Activated CD4-positive, alpha-beta T cell treated with anti-CD3 and anti-CD28 coated beads, Interleukin-2, amount 10 ng/mL, durations not matched to agents 24 days and 14 days (primary cell): ENCODE results near the gene PLA2G3. TPM values are rescaled to one million over a fixed set of nuclear protein-coding genes. Genes with fewer than 3 reads are reported as not detected.
"Not testable (repeated sequence)": the region's sequence is repeated elsewhere in the genome, so short reads cannot be mapped to it uniquely, and the experiment has no call there.

Source experiments
- DNase-seq: peaks from one replicate; pipeline ENCODE4 v3.0.0; 2022
- H3K27ac Mint-ChIP-seq: one replicate; pipeline ENCODE4 v1.8.0; 2022; ENCODE audit warnings: mild to moderate bottlenecking, mixed read lengths
- H3K27me3 Mint-ChIP-seq: one replicate; pipeline ENCODE4 v1.8.0; 2022; ENCODE audit warnings: mixed read lengths
- H3K36me3 Mint-ChIP-seq: one replicate; pipeline ENCODE4 v1.8.0; 2022; ENCODE audit warnings: low read depth, mild to moderate bottlenecking, mixed read lengths
- H3K4me1 Mint-ChIP-seq: one replicate; pipeline ENCODE4 v1.8.0; 2021; ENCODE audit warnings: mixed read lengths
- H3K4me3 Mint-ChIP-seq: one replicate; pipeline ENCODE4 v1.8.0; 2022; ENCODE audit warnings: mild to moderate bottlenecking, moderate library complexity, mixed read lengths
- H3K9me3 Mint-ChIP-seq: one replicate; pipeline ENCODE4 v1.8.0; 2021; ENCODE audit warnings: mixed read lengths
- intact Hi-C: fragments of 100-400 bp; cut with micrococcal nuclease; formaldehyde crosslinking; loops from one replicate; pipeline ENCODE4 v1.15.1; 2023
- total RNA-seq: library from RNA; stranded (reverse); gene quantifications from 2 replicates; pipeline ENCODE4 v1.2.3, GENCODE V29; 2022

The PLA2G3 gene
- total RNA-seq, 1 donor from 2014 or later, result not detected

DNA sequence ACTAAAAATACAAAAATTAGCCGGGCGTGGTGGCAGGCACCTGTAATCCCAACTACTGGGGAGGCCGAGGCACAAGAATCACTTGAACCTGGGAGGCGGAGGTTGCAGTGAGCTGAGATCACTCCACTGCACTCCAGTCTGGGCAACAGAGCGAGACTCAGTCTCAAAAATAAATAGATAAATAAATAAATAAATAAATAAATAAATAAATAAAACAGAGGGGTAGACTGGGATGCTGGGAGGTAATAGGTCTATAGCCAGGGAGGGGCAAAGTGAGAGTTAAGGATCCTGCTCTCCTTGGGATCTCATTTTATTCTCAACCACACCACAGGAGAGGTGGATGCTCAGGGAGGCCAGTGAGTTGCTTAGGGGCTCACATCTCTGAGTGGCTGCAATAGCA lies 42.8 kb downstream of the PLA2G3 start:
- H3K27me3 Mint-ChIP-seq, H3K27ac Mint-ChIP-seq, H3K4me1 Mint-ChIP-seq, H3K4me3 Mint-ChIP-seq, DNase-seq, H3K36me3 Mint-ChIP-seq, H3K9me3 Mint-ChIP-seq, intact Hi-C loops: not testable (repeated sequence)

DNA sequence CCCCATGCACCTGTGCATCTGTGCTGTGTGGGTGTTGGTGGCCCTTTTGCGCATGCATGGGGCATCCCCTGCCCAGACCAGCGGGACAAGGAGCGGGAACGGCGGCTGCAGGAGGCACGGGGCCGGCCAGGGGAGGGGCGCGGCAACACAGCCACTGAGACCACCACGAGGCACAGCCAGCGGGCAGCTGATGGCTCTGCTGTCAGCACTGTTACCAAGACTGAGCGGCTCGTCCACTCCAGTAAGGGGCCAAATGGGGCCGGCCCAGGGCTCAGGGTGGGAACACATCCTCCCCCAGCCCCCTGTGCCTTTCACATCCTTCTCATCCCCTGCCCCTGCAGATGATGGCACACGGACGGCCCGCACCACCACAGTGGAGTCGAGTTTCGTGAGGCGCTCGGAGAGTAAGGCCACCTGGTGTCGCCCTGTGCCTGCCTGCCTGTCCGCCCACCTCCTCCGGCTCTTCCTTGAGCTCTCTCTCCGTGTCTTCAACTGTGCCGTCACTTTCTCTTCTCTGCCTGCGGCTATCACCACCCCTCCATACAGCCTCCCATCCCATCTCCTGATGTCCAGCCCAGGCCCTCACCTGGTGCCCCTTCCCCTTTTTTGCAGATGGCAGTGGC lies 43.5 kb downstream of the PLA2G3 start:
- H3K36me3 Mint-ChIP-seq, result peaks cover 4% of the 10 kb centered on the region
- intact Hi-C loops, result no loop called here

DNA sequence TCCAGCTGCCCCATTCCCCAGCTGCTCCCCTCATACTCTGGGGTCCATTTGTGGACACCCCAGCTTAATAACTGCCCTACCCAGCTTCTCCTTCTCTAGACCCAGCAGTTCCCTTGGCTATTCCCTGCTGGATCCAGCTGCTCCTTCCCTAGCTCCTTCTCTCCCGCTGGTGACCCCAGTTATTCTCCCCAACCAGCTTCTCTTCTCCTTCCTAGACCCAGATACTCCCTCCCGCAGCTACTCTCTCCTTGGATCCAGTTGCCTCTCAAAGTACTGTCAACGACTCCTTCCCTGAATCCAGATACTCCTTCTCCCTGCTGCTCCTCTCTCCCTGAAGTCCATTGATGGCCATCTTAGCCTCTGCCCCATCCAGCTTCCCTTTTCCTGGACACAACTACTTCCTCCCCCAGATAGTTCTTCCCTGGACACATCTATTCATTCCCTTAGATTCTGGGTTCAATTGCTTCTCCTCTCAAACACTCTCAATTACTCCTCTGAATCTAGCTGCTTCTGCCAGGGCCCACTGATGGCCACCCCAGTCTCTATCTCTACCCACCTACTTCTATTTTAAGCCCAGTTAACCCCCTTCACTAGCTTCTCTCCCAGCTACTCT lies 44.6 kb downstream of the PLA2G3 start:
- H3K27me3 Mint-ChIP-seq, result no peaks in the 10 kb centered on the region
- H3K36me3 Mint-ChIP-seq, result peaks cover 3% of the 10 kb centered on the region
- intact Hi-C loops, result no loop called here
- H3K27ac Mint-ChIP-seq, result no peak overlapping the region
- no peak for DNase-seq
- H3K4me3 Mint-ChIP-seq, result no peak overlapping the region
- no peaks in the 10 kb centered on the region for H3K9me3 Mint-ChIP-seq
- no peaks in the 10 kb centered on the region for H3K4me1 Mint-ChIP-seq

More for the DNA sequence above, 43.5 kb downstream of the PLA2G3 start:
- H3K27ac Mint-ChIP-seq, result no peak overlapping the region
- H3K4me3 Mint-ChIP-seq, result no peak overlapping the region
- H3K4me1 Mint-ChIP-seq, result no peaks in the 10 kb centered on the region
- no peaks in the 10 kb centered on the region for H3K9me3 Mint-ChIP-seq
- DNase-seq, result no peak
- no peaks in the 10 kb centered on the region for H3K27me3 Mint-ChIP-seq

DNA sequence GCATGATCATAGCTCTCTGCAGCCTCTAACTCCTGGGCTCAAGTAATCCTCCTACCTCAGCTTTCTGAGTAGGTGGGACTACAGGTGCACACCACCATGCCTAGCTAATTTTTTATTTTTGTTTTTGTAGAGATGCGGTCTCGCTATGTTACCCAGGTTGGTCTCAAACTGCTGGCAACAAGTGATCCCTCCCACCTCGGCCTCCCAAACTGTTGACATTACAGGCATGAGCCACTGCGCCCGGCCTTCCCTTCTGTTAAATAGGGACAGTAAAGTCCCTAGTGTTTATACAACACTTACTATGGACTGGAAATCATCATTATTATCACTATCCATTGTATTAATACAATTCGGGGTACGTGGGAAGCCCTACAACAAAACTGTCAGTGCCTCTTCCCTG lies 45.6 kb downstream of the PLA2G3 start:
- H3K4me1 Mint-ChIP-seq, result no peaks in the 10 kb centered on the region
- no peak overlapping the region for H3K4me3 Mint-ChIP-seq
- no peak overlapping the region for H3K27ac Mint-ChIP-seq

DNA sequence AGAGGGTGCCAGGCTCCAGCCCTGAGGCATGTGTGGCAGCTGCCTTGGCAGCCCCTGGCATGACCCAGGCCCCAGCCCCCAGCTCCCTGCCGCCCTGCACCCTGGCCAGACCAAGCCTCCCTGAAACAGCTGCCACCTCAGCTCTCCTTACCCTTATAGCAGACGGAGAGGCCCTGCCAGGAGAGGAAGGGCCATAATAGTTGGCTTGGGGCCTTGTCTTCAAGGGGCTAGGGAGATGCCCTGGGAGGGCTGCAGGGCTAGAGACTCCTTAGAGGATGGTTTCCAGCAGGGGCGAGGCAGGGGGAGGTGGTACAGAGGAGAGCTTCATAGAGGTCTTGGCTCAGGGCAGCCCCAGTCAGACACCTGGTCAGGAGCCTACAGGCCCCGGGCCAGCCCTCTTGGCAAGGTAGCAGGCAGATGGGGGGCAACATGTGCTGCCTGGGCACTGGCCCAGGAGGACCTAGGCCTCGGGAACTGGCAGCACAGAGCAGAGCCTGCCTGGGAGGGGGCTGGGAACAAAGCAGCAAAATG lies 46.2 kb downstream of the PLA2G3 start:
- Mint-ChIP-seq H3K4me1 (peaks cover under 1% of the 10 kb centered on the region), H3K9me3 (no peaks in the 10 kb centered on the region), H3K4me3 (no peak overlapping the region), H3K27ac (no peak overlapping the region), H3K27me3 (no peaks in the 10 kb centered on the region), H3K36me3 (peaks cover 3% of the 10 kb centered on the region)
- no peak for DNase-seq
- intact Hi-C loops, result no loop called here

More for the DNA sequence above, 45.6 kb downstream of the PLA2G3 start:
- Mint-ChIP-seq H3K9me3 (no peaks in the 10 kb centered on the region), H3K27me3 (no peaks in the 10 kb centered on the region), H3K36me3 (peaks cover 3% of the 10 kb centered on the region)
- intact Hi-C loops, result no loop called here
- no peak for DNase-seq

DNA sequence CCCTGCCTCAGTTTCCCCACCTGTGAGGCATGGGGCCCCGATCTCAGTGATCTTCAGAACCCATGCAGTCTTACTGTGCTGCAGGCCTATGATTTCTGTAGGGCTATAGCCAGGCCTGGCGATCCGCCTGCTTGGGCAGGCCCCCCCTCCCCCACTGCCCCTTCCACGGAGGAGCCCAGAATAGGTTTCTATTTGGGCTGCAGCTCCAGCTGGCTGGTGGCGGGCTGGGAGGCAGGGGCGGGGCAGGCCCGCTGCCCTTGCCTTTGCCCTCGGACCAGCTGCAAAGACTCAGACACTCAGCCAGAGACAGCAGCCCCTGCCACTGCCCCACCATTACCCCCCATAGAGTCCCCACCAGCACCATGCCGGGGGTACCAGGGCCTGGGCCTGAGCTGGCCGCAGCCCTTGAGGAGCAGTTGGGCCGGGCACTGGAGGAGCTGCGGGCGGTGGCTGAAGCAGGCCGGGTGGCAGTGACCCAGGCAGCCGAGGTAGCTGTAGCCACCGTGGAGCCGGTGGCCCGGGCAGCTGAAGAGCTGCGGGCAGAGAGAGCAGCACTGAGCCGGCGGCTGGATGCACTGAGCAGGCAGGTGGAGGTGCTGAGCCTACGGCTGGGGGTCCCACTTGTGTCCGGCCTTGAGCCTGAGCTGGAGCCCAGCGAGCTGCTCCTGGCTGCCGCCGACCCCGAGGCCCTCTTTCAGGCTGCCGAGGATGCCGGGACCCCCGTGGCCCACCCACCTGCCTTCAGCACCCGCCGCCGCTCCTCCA lies 47.0 kb downstream of the PLA2G3 start:
- Mint-ChIP-seq H3K36me3 (peaks cover 4% of the 10 kb centered on the region), H3K27me3 (no peaks in the 10 kb centered on the region), H3K9me3 (no peaks in the 10 kb centered on the region), H3K4me1 (peaks cover 2% of the 10 kb centered on the region), H3K4me3 (no peak overlapping the region), H3K27ac (no peak overlapping the region)
- no peak for DNase-seq
- intact Hi-C loops, result no loop called here

DNA sequence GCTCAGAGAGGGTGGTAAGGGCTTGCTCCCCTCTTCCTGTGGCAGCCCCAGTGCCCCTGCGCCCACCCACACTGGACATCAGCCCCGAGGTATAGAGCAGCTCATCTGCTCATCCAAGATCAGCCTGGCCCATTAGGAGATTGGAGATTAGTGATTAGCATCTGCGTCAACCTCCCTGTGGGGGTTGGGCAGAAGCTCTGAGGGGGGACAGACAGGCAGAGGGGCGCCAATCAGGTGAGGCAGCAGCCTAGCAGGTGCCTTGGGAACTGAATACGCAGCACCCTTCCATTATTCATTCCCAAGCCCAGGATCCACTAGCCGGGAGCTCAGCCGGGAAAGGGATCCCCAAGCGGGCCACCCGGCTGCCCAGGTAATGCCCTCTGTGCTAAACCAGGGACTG lies 48.1 kb downstream of the PLA2G3 start:
- H3K9me3 Mint-ChIP-seq, result no peaks in the 10 kb centered on the region
- H3K4me1 Mint-ChIP-seq, result peaks cover 2% of the 10 kb centered on the region
- no peak for DNase-seq
- intact Hi-C loops, result no loop called here
- H3K27me3 Mint-ChIP-seq, result no peaks in the 10 kb centered on the region
- H3K4me3 Mint-ChIP-seq, result no peak overlapping the region
- no peak overlapping the region for H3K27ac Mint-ChIP-seq
- peaks cover 4% of the 10 kb centered on the region for H3K36me3 Mint-ChIP-seq

DNA sequence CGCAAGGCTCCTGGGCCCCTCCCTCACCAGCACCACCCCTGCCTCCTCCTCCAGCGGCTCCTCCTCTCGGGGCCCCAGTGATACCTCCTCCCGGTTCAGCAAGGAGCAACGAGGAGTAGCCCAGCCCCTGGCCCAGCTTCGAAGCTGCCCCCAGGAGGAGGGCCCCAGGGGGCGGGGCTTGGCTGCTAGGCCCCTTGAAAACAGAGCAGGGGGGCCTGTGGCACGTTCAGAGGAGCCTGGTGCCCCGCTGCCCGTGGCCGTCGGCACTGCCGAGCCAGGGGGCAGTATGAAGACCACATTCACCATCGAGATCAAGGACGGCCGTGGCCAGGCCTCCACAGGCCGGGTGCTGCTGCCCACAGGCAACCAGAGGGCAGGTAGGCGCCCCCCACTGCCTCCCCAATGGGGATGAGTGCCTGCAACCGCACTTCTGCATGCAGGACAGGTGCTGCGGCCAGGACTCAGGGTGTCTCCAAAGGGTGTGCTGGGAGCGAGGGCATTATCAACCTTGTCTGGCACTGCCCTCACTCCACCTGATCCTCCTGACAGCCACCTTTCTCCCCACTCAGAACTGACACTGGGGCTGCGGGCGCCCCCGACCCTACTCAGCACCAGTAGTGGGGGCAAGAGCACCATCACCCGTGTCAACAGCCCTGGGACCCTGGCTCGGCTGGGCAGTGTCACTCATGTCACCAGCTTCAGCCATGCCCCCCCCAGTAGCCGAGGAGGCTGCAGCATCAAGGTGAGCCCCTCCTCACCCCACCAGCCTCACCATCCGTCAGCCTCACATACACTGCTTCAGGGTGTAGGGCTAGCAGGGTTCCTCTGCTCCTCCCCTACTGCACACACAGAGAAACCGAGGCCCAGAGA lies 49.0 kb downstream of the PLA2G3 start:
- no peak for DNase-seq
- H3K36me3 Mint-ChIP-seq, result peaks cover 4% of the 10 kb centered on the region
- H3K9me3 Mint-ChIP-seq, result no peaks in the 10 kb centered on the region
- no peaks in the 10 kb centered on the region for H3K27me3 Mint-ChIP-seq
- H3K4me3 Mint-ChIP-seq, result no peak overlapping the region
- H3K4me1 Mint-ChIP-seq, result peaks cover 2% of the 10 kb centered on the region
- no peak overlapping the region for H3K27ac Mint-ChIP-seq
- intact Hi-C loops, result no loop called here

DNA sequence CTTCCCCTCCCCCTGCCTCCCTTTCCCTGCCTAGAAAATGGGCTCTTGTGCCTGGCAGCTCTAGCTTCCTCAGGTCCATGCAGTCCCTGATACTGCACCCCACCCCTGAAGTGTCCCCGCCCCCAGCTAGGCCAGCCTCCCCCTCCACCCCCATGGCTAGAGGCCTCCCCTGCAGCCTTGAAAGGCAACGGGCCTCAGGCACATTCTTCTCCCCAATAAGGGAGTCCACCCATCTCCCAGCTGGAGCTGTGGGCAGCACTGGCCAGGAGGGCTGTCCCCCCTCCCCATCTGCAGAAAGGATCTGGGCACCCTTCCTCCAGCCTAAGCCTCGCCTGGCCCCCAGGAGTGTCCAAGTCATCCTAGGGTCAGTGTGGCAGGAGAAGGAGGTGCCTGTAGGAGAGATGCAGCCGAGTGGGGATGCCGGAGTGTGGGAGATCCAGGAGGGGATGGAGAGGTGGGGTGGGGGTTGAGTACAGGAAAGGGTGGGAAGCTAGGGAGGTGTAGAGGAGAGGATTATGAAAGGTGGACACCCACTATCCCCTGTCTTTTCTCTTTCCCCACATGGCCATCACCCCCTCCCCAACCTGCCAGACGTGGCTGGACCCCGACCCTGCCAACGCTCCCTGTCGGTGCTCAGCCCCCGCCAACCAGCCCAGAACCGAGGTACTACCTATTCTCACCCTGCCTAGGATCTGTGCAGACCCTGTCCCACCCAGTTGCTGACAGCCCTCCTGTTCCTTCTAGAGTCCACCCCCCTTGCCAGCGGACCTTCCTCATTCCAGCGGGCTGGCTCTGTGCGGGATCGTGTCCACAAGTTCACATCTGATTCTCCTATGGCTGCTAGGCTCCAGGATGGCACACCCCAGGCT lies 49.9 kb downstream of the PLA2G3 start:
- Mint-ChIP-seq H3K9me3 (no peaks in the 10 kb centered on the region), H3K27me3 (no peaks in the 10 kb centered on the region), H3K4me3 (no peak overlapping the region), H3K36me3 (peaks cover 2% of the 10 kb centered on the region), H3K27ac (no peak overlapping the region), H3K4me1 (peaks cover 2% of the 10 kb centered on the region)
- no peak for DNase-seq
- intact Hi-C loops, result no loop called here

DNA sequence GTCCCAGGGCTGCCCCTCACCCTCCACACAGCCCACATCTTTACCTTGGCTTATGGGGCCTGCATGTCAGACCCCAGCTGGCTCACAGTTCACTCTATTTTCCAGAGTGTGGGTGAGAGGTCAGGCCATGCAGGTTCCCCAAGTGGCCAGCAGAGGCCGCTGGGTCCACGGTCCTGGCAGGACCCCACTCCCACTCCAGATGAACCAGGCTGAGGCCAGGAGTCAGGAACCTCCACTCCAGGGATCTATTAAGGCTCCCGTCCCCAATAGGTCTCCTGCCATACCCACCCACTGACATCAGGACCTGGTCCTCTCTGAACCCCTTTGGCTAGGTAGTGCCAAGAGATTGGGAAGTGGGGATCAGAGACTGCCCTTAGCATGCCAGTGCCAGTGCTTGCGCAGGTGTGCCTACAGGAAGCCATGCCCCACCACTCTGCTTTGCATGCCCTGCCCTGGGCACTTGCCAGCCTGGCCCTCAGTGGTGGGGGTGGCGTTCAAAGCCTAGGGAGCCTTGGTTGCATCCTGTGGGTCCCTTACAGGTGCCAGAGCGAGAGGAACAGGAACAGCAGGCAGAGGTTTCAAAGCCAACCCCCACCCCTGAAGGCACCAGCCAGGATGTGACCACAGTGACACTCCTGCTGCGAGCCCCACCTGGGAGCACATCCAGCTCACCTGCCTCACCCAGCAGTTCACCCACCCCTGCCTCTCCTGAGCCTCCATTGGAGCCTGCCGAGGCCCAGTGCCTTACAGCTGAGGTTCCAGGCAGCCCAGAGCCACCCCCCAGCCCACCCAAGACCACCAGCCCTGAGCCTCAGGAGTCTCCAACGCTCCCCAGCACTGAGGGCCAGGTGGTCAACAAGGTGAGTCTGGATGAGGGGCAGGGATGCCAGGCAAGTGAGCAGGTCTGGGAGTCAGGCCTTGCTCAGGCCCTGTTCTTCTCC lies 50.9 kb downstream of the PLA2G3 start:
- intact Hi-C loops, result loop anchor here (1.0 to 10.0 kb wide), 4 partner anchors 142 to 455 kb away; partner anchors contain the start of genes PATZ1 and SLC35E4
- DNase-seq, result peak; percentile 81
- H3K4me1 Mint-ChIP-seq, result peaks cover 3% of the 10 kb centered on the region
- H3K36me3 Mint-ChIP-seq, result peaks cover 2% of the 10 kb centered on the region
- H3K9me3 Mint-ChIP-seq, result no peaks in the 10 kb centered on the region
- no peak overlapping the region for H3K4me3 Mint-ChIP-seq
- H3K27me3 Mint-ChIP-seq, result no peaks in the 10 kb centered on the region
- no peak overlapping the region for H3K27ac Mint-ChIP-seq

DNA sequence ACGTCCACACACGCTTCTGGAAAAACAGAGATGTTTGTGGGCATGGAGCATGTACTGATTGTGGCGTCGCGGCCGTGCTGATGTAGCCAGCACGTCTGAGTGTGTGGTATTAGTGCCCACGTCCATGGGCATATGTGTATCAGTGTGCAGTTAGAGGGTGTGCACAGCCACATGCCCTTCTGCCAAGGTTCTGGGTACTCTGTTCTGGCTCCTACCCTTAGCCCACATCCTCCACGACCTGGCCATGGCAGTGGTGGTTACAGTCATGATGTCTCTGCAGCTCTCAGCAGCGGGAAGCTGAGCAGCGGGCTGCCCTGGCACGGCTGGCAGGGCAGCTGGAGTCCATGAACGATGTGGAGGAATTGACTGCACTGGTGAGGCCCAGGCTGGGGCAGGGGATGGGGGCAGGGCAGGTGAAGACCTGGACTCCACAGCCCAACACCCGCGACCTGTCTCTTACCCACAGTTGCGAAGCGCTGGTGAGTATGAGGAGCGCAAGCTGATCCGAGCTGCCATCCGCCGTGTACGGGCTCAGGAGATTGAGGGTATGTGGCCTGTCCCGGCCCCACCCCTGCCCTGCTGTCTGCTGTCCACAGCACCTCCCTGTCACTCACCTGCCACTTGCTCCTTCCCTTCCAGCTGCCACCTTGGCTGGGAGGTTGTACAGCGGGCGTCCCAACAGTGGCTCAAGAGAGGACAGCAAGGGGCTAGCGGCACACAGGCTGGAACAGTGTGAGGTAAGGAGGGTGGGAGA lies 51.9 kb downstream of the PLA2G3 start:
- Mint-ChIP-seq H3K9me3 (no peaks in the 10 kb centered on the region), H3K4me3 (no peak overlapping the region), H3K27ac (no peak overlapping the region), H3K27me3 (no peaks in the 10 kb centered on the region), H3K4me1 (peaks cover 14% of the 10 kb centered on the region), H3K36me3 (peaks cover 2% of the 10 kb centered on the region)
- no peak for DNase-seq
- intact Hi-C loops, result loop anchor here (2.0 to 10.0 kb wide), 3 partner anchors 184 to 454 kb away; partner anchors contain the start of genes PATZ1 and SLC35E4
